ENCODE data around the gene TMEM109.

DNA sequence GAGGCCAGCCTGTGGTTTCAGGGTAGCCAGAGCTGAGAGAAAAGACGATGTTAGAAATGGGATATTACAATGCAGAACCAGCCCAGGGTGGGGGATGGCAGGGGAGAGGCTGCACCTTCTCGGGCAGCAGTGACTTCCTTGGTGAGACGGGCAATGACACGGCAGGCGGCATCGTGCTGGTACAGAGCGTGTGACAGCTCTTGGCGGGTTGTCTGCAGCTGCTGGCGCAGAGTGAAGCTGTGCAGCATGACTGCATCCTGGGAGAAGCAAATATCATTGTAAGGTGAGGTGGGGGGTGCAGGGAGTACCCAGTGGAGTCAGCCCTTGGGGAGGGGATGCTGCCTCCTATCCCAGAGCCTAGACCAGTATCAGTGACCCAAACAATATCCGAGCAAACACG, 11.3 kb upstream of the TMEM109 start:
- TF ChIP-seq, protein P1, sequence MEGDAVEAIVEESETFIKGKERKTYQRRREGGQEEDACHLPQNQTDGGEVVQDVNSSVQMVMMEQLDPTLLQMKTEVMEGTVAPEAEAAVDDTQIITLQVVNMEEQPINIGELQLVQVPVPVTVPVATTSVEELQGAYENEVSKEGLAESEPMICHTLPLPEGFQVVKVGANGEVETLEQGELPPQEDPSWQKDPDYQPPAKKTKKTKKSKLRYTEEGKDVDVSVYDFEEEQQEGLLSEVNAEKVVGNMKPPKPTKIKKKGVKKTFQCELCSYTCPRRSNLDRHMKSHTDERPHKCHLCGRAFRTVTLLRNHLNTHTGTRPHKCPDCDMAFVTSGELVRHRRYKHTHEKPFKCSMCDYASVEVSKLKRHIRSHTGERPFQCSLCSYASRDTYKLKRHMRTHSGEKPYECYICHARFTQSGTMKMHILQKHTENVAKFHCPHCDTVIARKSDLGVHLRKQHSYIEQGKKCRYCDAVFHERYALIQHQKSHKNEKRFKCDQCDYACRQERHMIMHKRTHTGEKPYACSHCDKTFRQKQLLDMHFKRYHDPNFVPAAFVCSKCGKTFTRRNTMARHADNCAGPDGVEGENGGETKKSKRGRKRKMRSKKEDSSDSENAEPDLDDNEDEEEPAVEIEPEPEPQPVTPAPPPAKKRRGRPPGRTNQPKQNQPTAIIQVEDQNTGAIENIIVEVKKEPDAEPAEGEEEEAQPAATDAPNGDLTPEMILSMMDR (conservative IDR thresholded peaks at IDR 0.05; ENCODE audit: low read depth in 2 of 2): no peak
- TF ChIP-seq EZH2phosphoT487 (IDR thresholded peaks at IDR 0.05; ENCODE audit: unreplicated experiment): no peak
- TF ChIP-seq, protein P2, sequence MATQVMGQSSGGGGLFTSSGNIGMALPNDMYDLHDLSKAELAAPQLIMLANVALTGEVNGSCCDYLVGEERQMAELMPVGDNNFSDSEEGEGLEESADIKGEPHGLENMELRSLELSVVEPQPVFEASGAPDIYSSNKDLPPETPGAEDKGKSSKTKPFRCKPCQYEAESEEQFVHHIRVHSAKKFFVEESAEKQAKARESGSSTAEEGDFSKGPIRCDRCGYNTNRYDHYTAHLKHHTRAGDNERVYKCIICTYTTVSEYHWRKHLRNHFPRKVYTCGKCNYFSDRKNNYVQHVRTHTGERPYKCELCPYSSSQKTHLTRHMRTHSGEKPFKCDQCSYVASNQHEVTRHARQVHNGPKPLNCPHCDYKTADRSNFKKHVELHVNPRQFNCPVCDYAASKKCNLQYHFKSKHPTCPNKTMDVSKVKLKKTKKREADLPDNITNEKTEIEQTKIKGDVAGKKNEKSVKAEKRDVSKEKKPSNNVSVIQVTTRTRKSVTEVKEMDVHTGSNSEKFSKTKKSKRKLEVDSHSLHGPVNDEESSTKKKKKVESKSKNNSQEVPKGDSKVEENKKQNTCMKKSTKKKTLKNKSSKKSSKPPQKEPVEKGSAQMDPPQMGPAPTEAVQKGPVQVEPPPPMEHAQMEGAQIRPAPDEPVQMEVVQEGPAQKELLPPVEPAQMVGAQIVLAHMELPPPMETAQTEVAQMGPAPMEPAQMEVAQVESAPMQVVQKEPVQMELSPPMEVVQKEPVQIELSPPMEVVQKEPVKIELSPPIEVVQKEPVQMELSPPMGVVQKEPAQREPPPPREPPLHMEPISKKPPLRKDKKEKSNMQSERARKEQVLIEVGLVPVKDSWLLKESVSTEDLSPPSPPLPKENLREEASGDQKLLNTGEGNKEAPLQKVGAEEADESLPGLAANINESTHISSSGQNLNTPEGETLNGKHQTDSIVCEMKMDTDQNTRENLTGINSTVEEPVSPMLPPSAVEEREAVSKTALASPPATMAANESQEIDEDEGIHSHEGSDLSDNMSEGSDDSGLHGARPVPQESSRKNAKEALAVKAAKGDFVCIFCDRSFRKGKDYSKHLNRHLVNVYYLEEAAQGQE (IDR thresholded peaks at IDR 0.05; ENCODE audit: unreplicated experiment): no peak
- no peak for TF ChIP-seq POLR2AphosphoS5 (IDR thresholded peaks at IDR 0.05; ENCODE audit: low read depth)
- TF ChIP-seq EZH2 (IDR thresholded peaks at IDR 0.05; ENCODE audit: low read depth, unreplicated experiment): no peak

Data from GM23338 (cell line).